DOHH2 (cell line): ENCODE data around the gene DDR2.

Source experiments
- CTCF ChIP-seq: fragments of 200-600 bp; sonication (generic); IDR thresholded peaks from one replicate; pipeline ENCODE4 v1.5.1; 2014; ENCODE audit warnings: antibody characterized with exemption, mild to moderate bottlenecking, low read depth, low read length; ENCODE audit not compliant: poor library complexity, severe bottlenecking
- EZH2phosphoT487 ChIP-seq: fragments of 200-600 bp; sonication (generic); IDR thresholded peaks from 2 replicates; pipeline ENCODE4 v1.6.1; 2017; ENCODE audit warnings: borderline replicate concordance, mild to moderate bottlenecking, antibody characterized with exemption, low read length, moderate library complexity, mixed read lengths

DNA sequence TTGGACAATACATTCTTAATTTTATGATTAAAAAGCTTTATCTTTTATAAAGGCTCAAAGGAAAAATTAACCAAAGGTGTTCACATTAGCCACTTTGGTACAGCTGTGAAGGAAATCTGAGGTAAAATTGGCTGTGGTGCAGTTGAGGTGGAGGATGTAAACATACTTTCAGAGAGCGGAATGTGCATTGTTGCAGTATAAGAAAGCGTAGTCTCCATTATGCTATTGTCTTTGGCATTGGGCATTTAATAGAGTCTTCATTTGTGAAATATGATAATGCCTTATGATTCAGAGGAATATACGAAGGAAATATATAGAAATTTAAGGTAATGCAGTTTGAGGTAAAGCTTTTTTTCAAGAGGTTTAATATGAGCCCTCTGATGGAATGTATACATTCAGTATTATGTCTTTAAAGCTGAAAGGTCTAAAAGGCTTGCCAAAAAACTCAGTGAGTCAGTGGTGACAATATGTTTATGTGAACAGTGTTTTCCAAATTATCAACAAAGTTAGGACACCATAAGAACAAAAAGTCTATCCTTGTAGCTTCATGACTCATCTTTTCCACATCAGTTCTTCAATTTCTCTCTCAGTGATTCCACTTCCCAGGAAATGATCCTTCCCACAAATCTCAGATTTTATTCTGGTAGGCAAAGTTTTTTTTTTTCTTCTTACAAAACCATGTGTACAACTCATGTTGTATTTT lies 26.9 kb upstream of the DDR2 start:
- no peak for TF ChIP-seq CTCF
- no peak for TF ChIP-seq EZH2phosphoT487
